ENCODE results near the gene C2orf72. TPM values are rescaled to one million over a fixed set of nuclear protein-coding genes. Genes with fewer than 3 reads are reported as not detected.

C2orf72 gene
- total and polyA plus RNA-seq, 2 of the 13 experiments (the other 11 are each of a cell fraction or from before 2014, with no cell fraction given), result 147 to 203 TPM

- TF ChIP-seq, protein P1, sequence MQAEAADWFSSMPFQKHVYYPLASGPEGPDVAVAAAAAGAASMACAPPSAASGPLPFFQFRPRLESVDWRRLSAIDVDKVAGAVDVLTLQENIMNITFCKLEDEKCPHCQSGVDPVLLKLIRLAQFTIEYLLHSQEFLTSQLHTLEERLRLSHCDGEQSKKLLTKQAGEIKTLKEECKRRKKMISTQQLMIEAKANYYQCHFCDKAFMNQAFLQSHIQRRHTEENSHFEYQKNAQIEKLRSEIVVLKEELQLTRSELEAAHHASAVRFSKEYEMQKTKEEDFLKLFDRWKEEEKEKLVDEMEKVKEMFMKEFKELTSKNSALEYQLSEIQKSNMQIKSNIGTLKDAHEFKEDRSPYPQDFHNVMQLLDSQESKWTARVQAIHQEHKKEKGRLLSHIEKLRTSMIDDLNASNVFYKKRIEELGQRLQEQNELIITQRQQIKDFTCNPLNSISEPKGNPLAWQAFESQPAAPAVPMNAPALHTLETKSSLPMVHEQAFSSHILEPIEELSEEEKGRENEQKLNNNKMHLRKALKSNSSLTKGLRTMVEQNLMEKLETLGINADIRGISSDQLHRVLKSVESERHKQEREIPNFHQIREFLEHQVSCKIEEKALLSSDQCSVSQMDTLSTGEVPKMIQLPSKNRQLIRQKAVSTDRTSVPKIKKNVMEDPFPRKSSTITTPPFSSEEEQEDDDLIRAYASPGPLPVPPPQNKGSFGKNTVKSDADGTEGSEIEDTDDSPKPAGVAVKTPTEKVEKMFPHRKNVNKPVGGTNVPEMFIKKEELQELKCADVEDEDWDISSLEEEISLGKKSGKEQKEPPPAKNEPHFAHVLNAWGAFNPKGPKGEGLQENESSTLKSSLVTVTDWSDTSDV (CRISPR knock-in tag; IDR thresholded peaks at IDR 0.05), result no peak
- TF ChIP-seq ZBTB42 (CRISPR knock-in tag; IDR thresholded peaks at IDR 0.05), result no peak
- TF ChIP-seq ZBTB43 (CRISPR knock-in tag; conservative IDR thresholded peaks at IDR 0.05), result 0 out of 2 replicates have a peak, but pooled peaks have one; percentile 15
- TF ChIP-seq GMEB2 (CRISPR knock-in tag; IDR thresholded peaks at IDR 0.05; ENCODE audit: low read depth), result no peak
- TF ChIP-seq MIXL1 (CRISPR knock-in tag; IDR thresholded peaks at IDR 0.05), result no peak
- TF ChIP-seq, protein P2, sequence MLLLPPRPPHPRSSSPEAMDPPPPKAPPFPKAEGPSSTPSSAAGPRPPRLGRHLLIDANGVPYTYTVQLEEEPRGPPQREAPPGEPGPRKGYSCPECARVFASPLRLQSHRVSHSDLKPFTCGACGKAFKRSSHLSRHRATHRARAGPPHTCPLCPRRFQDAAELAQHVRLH (CRISPR knock-in tag; IDR thresholded peaks at IDR 0.05; ENCODE audit: borderline replicate concordance, low read depth), result no peak
- TF ChIP-seq MAFG (CRISPR knock-in tag; IDR thresholded peaks at IDR 0.05), result no peak
- TF ChIP-seq ARHGAP35 (CRISPR knock-in tag; IDR thresholded peaks at IDR 0.05; ENCODE audit: borderline replicate concordance), result no peak
- no peak for TF ChIP-seq RARG (CRISPR knock-in tag; IDR thresholded peaks at IDR 0.05; ENCODE audit: low read depth)
- TF ChIP-seq NR2F2 (IDR thresholded peaks at IDR 0.05; ENCODE audit: borderline replicate concordance, low read depth), result no peak
- no peak for TF ChIP-seq ZNF337 (CRISPR knock-in tag; IDR thresholded peaks at IDR 0.05; ENCODE audit: borderline replicate concordance, low read depth)
- TF ChIP-seq ZNF841 (CRISPR knock-in tag; IDR thresholded peaks at IDR 0.05; ENCODE audit: borderline replicate concordance), result peak; percentile 63; the same call in 1 of the 2 replicates
- TF ChIP-seq HNRNPH1 (optimal IDR thresholded peaks at IDR 0.05; ENCODE audit: low read depth, low read length), result no peak
- TF ChIP-seq SRSF4 (IDR thresholded peaks at IDR 0.05; ENCODE audit: low read depth, low read length, poor library complexity, severe bottlenecking), result no peak
- TF ChIP-seq ZNF614 (CRISPR knock-in tag; IDR thresholded peaks at IDR 0.05; ENCODE audit: borderline replicate concordance), result no peak
- TF ChIP-seq REXO4 (CRISPR knock-in tag; IDR thresholded peaks at IDR 0.05; ENCODE audit: borderline replicate concordance), result 0 out of 2 replicates have a peak, but pooled peaks have one; percentile 24
- no peak for TF ChIP-seq HCFC1 (IDR thresholded peaks at IDR 0.05; ENCODE audit: low read depth, low read length)
- no peak for TF ChIP-seq ZNF720 (CRISPR knock-in tag; IDR thresholded peaks at IDR 0.05)
- no peak for TF ChIP-seq PHF20 (CRISPR knock-in tag; IDR thresholded peaks at IDR 0.05)
- TF ChIP-seq EZH2 (conservative IDR thresholded peaks at IDR 0.05; ENCODE audit: low read depth, low read length), result no peak
- 0 out of 2 replicates have a peak, but pooled peaks have one; percentile 52 for TF ChIP-seq ZBTB10 (CRISPR knock-in tag; IDR thresholded peaks at IDR 0.05; ENCODE audit: borderline replicate concordance)
- TF ChIP-seq MBNL3 (CRISPR knock-in tag; conservative IDR thresholded peaks at IDR 0.05), result no peak
- no peak for TF ChIP-seq KLF9 (CRISPR knock-in tag; IDR thresholded peaks at IDR 0.05; ENCODE audit: low read depth)
Observed at GRCh38 chr2:231037202-231037730, at the start of gene C2orf72 (continued).

Data from HepG2 (cell line).